HG02938 (cell line): ENCODE data around the gene PLEKHH3.
"Not testable (repeated sequence)": the region's sequence is repeated elsewhere in the genome, so short reads cannot be mapped to it uniquely, and the experiment has no call there.

Source experiments
- ATAC-seq: cut with Tn5 transposase; IDR thresholded peaks from one replicate; pipeline ENCODE4 v1.9.1; 2021; ENCODE audit warnings: mild to moderate bottlenecking, moderate library complexity; ENCODE audit not compliant: unreplicated experiment

PLEKHH3 gene

DNA sequence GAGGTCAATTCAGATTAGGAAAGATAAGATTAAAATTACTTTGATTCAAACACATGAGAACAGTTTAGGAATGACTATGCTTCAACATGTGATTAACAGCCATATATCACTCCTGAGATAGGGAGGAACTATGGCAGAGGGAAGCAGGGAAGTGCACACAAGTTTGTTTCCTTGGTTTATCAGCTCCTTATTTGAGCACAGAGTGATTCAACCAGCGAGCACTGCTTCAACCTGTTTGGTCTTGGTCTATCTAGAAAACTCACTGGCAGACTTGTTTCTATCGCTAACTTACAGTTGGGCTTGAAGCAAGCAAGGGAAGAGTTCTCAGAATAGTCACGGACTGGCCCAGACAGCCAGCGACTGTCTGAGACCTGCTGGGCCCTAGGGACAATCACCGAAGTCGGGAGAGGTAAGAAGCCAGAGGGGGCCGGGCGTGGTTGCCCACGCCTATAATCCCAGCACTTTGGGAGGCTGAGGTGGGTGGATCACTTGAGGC, 43.8 kb downstream of the PLEKHH3 start:
- ATAC-seq, result no peak

DNA sequence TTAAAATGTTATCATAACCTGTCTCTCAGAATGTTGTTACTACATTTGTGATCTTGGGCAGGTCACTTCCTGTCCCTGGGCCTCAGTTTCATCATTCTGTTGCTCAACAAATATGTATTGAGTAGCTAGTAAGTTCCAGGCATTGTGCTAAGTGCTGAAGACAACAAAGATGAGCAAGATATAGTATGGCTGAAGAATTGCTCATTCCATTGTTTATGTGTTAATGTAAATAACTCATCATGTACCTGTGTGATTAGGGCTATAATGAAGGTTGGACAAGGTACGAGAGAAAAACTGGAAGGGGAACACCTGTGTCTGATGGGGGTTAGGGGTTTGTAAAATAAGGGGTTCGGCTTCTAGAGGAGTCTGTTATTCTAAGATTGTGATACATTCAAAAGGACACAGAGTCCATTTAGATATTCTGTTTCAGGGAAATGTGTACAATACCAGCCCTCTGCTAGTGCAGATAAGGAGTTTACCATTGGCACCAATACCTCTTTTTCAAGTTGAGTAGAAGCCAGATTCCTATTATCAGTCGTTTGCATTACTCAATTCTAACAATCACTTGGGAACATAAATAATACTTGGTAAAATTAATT, 47.3 kb downstream of the PLEKHH3 start:
- ATAC-seq, result no peak

- ATAC-seq, result not testable (repeated sequence)
These were observed 49.6 kb downstream of the PLEKHH3 start for GRCh38 chr17:42627032-42627764.

DNA sequence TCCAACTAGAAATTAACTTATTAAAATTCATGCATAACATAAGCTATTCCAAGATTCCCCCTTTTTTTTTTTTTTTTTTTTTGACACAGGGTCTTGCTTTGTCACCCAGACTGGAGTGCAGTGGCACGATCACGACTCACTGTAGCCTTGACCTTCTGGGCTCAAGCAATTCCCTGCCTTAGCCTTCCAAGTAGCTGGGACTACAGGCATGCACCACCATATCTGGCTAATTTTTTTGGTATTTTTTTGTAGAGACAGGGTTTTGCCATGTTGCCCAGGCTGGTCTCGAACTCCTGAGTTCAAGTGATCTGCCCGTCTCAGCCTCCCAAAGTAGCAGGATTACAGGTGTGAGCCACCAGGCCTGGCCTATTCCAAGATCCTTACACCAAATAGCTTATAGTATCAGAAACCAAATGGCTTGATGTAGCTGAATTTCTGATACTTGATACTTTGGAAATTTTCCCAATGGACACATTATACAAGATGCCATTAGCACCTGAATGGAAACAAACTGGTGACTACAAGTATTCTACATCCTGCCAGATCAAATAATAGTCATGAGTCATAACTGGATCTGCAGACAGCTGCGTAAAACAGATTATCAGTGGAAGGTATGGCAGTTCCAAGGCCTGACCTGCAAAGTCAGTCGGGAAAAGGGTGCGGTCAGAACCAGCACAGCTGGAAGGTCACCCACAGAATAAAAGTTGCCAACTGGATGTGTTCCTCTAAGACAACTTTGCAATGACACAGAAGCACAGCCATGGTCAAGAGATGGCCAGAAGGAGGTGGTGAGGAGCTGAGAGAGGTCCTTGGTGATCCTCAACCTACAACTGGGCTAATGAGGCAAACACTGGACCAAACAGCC, 52.8 kb downstream of the PLEKHH3 start:
- no peak for ATAC-seq

DNA sequence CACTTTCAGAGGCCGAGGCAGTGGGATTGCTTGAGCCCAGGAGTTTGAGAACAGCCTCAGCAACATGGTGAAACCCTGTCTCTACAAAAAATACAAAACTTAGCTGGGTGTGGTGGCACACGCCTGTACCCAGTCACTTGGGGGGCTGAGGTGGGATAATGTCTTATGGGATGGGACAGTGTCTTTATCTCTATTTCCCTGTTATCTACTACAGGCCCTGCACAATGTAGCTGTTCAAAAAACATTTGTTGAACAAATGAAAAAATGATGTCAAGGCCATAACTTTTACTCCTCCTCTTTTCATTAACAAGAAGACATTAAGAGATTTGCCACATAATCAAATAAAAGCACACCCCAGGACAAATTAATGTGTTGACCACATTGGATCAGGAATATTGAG, 53.5 kb downstream of the PLEKHH3 start:
- no peak for ATAC-seq

GRCh38 chr17:42621987-42622386, 54.8 kb downstream of the PLEKHH3 start:
- not testable (repeated sequence) for ATAC-seq

- ATAC-seq, result peak; percentile 55
These were observed 58.2 kb downstream of the PLEKHH3 start for GRCh38 chr17:42618442-42619150.

- ATAC-seq, result no peak
These were observed 58.8 kb downstream of the PLEKHH3 start for GRCh38 chr17:42617956-42618431.
